Measurements from ENCODE around the gene FOXP4. TPM values are rescaled to one million over a fixed set of nuclear protein-coding genes. Genes with fewer than 3 reads are reported as not detected.

FOXP4 gene
- total RNA-seq, 1 donor from 2014 or later: 2.7 TPM

GRCh38 chr6:41573276-41573675 is 27.1 kb downstream of the FOXP4 start:
- no peak for TF ChIP-seq EZH2phosphoT487 (IDR thresholded peaks at IDR 0.05)
- no peak for TF ChIP-seq CTCF (IDR thresholded peaks at IDR 0.05)
- no peak for TF ChIP-seq EZH2 (IDR thresholded peaks at IDR 0.05)
- Histone ChIP-seq H3K79me2 (ENCODE audit: low read depth) (peaks cover 43% of the 10 kb centered on the region), H3F3A (ENCODE audit: low read depth) (peaks cover 60% of the 10 kb centered on the region), H2AFZ (replicated peaks) (no peak overlapping the region), H3K4me1 (peaks cover 98% of the 10 kb centered on the region), H3K4me3 (no peak overlapping the region), H3K27me3 (no peaks in the 10 kb centered on the region), H3K27ac (no peak overlapping the region), H3K36me3 (no peaks in the 10 kb centered on the region), H3K9ac (no peak overlapping the region), H3K4me2 (peak overlapping the region; percentile 71), H4K20me1 (ENCODE audit: low read depth) (peaks cover 4% of the 10 kb centered on the region), H3K9me3 (ENCODE audit: low read depth) (no peaks in the 10 kb centered on the region)
- peaks cover 8% of the 10 kb centered on the region for H3K27me3 Mint-ChIP-seq (ENCODE audit: insufficient read depth, low read depth)
- peak overlapping the region; percentile 33 for H3K4me3 Mint-ChIP-seq
- peaks cover 37% of the 10 kb centered on the region for H3K36me3 Mint-ChIP-seq
- peaks cover 92% of the 10 kb centered on the region for H3K4me1 Mint-ChIP-seq
- DNase-seq (ENCODE audit: low spot score): peak; percentile 60
- no peaks in the 10 kb centered on the region for H3K9me3 Mint-ChIP-seq
- H3K27ac Mint-ChIP-seq: peak overlapping the region; percentile 82

DNA sequence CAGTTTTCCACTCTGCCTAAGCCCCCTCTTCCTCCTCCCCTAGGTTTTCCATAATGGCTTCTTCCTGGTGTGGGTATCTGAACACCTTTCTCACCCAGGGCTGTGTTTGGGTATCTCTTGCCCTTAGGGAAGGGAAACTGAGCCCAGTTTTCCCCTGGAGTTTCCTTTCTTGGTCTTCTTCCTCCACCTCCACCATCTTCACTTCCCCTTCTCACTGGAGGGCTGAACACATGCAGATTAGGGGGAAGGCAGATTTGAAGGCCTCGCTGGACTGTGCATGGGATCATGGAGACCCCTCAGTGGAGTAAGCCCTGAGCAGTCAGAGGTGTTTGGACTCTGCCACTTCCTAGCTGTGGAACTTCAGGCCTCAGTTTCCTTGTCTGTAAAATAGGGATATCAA is 27.8 kb downstream of the FOXP4 start:
- H3K4me1 ChIP-seq: peaks cover 94% of the 10 kb centered on the region

DNA sequence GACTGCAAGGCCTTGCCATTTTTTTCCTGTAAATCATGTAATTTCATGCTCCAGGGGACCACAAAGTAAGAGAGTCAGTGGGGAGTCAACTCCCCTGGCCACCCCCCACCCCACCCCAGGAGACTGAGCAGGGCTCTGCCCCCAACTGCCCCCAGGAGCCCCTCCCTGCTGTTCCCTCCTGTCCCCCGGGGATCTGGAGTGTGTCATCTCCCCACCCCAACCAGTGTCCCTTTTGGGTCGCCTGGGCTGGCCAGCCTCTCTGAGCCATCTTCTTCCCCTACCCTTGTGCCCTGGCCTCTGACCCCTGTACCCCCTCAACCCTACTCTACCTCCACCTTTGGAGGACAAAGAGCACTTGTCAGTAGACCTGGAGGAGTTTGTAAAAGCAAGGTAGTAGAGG is 29.4 kb downstream of the FOXP4 start:
- TF ChIP-seq EZH2 (IDR thresholded peaks at IDR 0.05) (no peak), EZH2phosphoT487 (IDR thresholded peaks at IDR 0.05) (no peak), CTCF (IDR thresholded peaks at IDR 0.05) (no peak)
- peak overlapping the region; percentile 59 for H3K27ac Mint-ChIP-seq
- H3K4me1 Mint-ChIP-seq: peaks cover 90% of the 10 kb centered on the region

More for the DNA sequence above, 27.8 kb downstream of the FOXP4 start:
- Histone ChIP-seq H3K4me3 (no peak overlapping the region), H3K36me3 (no peaks in the 10 kb centered on the region), H3F3A (ENCODE audit: low read depth) (peaks cover 60% of the 10 kb centered on the region), H3K9ac (no peak overlapping the region), H3K4me2 (peak overlapping the region; percentile 71), H3K9me3 (ENCODE audit: low read depth) (no peaks in the 10 kb centered on the region), H2AFZ (replicated peaks) (no peak overlapping the region), H4K20me1 (ENCODE audit: low read depth) (peaks cover 4% of the 10 kb centered on the region), H3K79me2 (ENCODE audit: low read depth) (peaks cover 43% of the 10 kb centered on the region), H3K27ac (no peak overlapping the region), H3K27me3 (no peaks in the 10 kb centered on the region)
- H3K36me3 Mint-ChIP-seq: peaks cover 38% of the 10 kb centered on the region
- peaks cover 8% of the 10 kb centered on the region for H3K27me3 Mint-ChIP-seq (ENCODE audit: insufficient read depth, low read depth)
- no peak for TF ChIP-seq EZH2 (IDR thresholded peaks at IDR 0.05)
- no peak for TF ChIP-seq EZH2phosphoT487 (IDR thresholded peaks at IDR 0.05)
- TF ChIP-seq CTCF (IDR thresholded peaks at IDR 0.05): no peak
- no peaks in the 10 kb centered on the region for H3K9me3 Mint-ChIP-seq
- no peak overlapping the region for H3K4me3 Mint-ChIP-seq
- H3K4me1 Mint-ChIP-seq: peaks cover 90% of the 10 kb centered on the region
- DNase-seq (ENCODE audit: low spot score): no peak
- no peak overlapping the region for H3K27ac Mint-ChIP-seq

More for the DNA sequence above, 29.4 kb downstream of the FOXP4 start:
- Histone ChIP-seq H3K4me3 (no peak overlapping the region), H3K4me2 (no peak overlapping the region), H3K9ac (no peak overlapping the region), H3K9me3 (ENCODE audit: low read depth) (no peaks in the 10 kb centered on the region), H2AFZ (replicated peaks) (no peak overlapping the region), H3K27ac (no peak overlapping the region), H4K20me1 (ENCODE audit: low read depth) (no peaks in the 10 kb centered on the region), H3K4me1 (peaks cover 93% of the 10 kb centered on the region), H3F3A (ENCODE audit: low read depth) (peaks cover 51% of the 10 kb centered on the region), H3K79me2 (ENCODE audit: low read depth) (peaks cover 56% of the 10 kb centered on the region), H3K36me3 (no peaks in the 10 kb centered on the region), H3K27me3 (no peaks in the 10 kb centered on the region)
- H3K27me3 Mint-ChIP-seq (ENCODE audit: insufficient read depth, low read depth): peaks cover 3% of the 10 kb centered on the region
- peaks cover 45% of the 10 kb centered on the region for H3K36me3 Mint-ChIP-seq
- no peak for DNase-seq (ENCODE audit: low spot score)
- no peaks in the 10 kb centered on the region for H3K9me3 Mint-ChIP-seq
- H3K4me3 Mint-ChIP-seq: no peak overlapping the region

All from neural progenitor cell (in vitro differentiated cells).